Erythroblast (primary cell): Measurements from ENCODE around the gene CDKAL1.

Experiments used
- GATA1 ChIP-seq: IDR thresholded peaks from 2 replicates; pipeline ENCODE4 v1.6.1; 2011; ENCODE audit warnings: low read depth, mild to moderate bottlenecking, control low read depth, low read length, moderate library complexity
- POLR2A ChIP-seq: IDR thresholded peaks from 2 replicates; pipeline ENCODE4 v1.6.1; 2011; ENCODE audit warnings: mild to moderate bottlenecking, low read length

DNA sequence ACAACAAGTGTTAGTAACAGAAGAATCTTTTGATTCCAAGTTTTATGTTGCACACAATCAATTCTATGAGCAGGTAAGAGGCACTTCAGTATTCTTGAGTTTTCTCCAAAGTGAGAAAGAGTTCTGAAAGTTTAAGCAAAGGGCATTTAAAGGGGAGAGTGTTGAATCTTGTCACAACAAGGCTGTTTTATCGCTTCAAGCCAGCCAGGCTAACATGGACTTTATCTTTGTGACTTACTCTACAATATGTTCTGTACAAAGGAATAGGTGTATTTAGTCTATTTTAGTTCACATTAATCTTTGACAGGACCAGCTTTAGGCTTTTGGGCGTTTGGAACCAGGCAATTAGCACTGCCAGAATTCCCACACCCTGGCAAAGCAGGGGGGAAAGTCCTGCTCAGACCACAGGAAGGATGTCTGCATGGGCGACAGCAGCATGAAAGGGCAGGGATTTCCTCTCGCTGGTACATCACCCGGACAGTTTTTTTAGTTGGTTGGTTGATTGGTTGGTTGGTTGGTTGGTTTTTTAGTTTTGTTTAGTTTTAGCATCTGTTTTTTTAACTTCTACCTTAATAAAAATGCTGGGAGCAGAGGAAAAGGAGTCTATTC, 663.9 kb downstream of the CDKAL1 start:
- TF ChIP-seq POLR2A: no peak
- TF ChIP-seq GATA1: no peak
